Measurements from ENCODE around the gene CCDC12.

The CCDC12 gene

DNA sequence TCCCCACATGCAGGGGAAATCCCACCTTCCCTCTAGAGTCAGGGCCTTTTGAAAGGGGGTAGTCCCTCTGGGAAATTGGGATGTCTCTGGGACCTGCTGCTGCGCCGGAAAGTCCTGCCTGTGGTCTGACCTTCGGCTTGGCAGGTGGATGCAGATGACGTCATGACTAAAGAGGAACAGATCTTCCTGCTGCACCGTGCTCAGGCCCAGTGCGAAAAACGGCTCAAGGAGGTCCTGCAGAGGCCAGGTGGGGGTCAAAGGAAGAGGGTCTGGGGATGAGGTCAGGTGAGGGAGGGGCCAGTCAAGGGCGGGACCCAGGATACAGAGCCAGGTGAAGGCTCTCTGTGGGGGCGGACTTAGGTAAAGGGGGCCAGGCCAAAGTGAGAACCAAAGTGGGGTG lies 82.8 kb downstream of the CCDC12 start:
- no peak for DNase-seq (ENCODE audit: low read depth in 3 of 3)

DNA sequence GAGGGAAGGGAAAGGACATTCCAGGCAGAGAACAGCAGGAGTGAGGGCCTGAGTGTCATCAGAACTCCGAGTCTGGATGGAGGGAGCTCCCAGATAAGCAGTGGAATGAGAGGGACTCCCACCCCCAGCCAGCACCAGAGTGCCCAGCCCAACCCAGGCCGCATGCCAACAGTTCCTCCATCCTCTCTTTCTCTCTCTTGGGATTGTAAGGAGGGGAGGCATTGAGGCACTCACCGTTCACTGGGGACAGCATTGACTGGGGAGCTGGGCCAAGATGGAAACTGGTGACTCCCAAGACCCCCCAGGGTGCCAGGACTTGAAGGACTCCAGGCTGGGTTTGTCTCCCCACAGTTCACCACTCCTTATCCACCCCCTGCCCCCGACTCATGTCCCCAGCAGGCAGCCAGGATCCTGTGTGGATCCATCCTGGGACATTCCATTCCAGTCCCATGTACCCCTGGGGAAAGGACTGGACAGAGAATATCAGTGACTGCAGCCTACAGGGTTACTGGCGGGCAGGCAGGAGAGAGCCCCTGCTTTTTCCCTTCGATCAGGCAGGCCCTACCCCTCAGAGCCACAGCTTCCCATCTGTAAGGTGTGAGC lies 83.3 kb downstream of the CCDC12 start:
- no peak for DNase-seq (ENCODE audit: low read depth in 3 of 3)

GRCh38 chr3:46892285-46893145 lies 84.0 kb downstream of the CCDC12 start:
- DNase-seq (ENCODE audit: low read depth in 3 of 3): no peak

DNA sequence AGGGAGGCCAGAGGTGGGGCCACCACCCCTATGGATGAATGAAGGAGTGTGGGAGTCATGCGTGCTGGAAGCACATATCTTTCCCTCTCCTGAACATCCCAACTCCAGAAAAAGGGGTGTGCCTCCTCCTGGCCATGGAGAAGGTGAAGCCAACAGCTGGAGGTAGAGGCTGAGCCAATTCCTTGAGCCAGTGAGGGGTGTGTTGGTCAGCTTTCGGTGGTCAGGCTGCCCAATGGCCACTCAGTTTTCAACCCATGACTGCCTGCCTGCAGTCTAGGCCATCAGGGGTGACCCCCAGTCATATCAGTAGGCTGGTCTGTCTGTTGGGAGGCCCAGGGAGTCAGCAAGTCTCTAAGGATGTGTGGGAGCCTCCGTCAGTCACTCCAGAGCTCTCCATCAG lies 85.4 kb downstream of the CCDC12 start:
- no peak for DNase-seq (ENCODE audit: low read depth in 3 of 3)

GRCh38 chr3:46890132-46890531 lies 86.4 kb downstream of the CCDC12 start:
- DNase-seq (ENCODE audit: low read depth in 3 of 3): no peak

DNA sequence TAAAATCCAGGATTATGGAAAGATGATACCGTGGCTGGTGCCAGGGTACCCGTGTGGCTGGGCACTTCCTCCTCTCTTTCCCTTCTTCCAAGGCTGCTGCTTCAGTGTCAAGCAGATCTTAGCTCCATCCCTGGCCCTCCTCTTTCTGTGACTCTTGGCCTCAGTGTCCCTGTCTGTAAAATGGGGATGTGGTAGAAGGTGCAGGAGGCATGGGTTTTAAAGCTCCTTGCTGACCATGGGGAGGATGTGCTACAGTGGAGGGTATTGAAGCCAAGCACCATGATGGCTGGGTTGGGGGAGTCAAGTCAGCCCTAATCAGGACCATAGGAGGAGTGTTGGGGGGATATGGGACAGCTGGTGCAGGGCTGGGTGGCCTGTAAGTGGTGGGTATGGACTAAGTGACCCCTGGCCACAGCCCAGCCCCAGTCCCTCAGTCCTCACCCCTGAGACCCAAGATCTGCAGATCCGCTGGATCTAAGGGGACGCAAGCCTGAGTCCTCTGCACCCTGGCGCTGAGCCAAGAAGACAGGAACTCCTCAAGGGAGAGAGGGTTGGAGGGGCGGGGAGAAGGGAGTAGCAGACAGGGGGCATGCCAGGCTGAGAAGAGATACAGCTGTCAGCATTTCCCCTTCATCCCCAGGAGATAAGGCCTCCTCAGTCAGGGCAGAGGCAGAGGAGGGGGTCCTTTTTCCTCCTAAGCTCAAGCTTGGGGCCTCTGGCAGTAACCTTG lies 87.0 kb downstream of the CCDC12 start:
- no peak for DNase-seq (ENCODE audit: low read depth in 3 of 3)

DNA sequence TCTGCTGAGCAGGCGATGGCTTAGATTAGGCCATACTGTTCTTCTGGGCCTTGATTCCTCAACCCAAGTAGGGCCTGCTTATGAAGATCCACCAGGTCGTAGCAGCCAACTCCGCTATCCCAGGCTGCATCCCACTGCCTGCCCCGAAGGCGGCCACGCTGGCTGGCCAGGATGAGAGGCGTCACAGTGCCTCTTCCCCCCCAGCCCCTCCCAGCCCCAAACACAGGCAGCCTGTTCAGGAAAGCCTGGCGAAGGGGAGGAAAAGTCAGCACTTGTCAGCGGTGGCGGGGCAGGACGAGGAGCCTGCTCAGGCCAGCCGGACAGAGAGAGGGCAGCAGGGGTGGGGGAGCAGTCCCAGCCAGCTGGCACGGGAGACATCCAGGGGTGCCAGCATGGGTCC lies 87.8 kb downstream of the CCDC12 start:
- no peak for DNase-seq (ENCODE audit: low read depth in 3 of 3)

DNA sequence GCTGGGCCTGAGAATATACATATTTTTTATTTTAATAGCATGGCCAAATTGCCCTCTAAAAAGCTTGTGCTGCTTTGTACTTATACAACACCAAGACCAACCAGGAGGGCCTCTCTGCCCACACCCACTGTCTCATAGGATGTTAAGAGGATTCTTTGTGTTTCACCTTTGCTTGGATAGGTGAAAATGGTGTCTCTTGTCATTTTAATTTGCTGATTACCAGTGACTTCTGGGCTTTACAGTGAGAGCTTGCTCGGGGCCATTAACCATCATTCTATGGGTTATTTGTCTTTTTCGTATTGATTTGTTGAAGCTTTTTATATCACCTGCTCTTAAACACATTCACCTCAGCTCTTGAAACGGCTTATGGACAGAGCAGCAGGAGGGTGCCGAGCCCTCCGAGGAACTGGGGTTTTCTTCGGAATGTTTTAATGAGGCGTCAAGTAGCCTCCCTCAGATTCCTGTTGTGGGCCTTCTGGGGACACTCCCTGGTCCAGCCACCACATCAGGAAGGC lies 88.5 kb downstream of the CCDC12 start:
- no peak for DNase-seq (ENCODE audit: low read depth in 3 of 3)

DNA sequence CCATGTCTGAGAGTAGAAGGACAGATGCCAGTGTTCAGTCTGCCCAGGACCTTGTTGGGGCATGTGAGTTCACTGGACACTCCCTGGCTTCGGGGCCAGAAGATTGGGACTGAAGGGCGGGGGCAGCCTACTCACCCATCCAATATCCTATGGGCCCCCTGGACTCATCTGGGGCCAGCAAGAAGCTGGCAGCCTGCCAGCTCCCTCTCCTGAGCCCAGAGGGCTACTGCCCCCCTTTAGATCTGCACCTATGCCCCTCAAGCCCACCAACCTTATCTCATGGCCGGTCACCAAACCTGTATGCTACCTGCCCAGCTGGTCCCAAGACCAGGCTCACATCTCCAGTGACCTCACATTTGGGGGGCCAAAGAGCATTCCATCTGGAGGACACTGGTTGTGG lies 90.9 kb downstream of the CCDC12 start:
- no peak for DNase-seq (ENCODE audit: low read depth in 3 of 3)

DNA sequence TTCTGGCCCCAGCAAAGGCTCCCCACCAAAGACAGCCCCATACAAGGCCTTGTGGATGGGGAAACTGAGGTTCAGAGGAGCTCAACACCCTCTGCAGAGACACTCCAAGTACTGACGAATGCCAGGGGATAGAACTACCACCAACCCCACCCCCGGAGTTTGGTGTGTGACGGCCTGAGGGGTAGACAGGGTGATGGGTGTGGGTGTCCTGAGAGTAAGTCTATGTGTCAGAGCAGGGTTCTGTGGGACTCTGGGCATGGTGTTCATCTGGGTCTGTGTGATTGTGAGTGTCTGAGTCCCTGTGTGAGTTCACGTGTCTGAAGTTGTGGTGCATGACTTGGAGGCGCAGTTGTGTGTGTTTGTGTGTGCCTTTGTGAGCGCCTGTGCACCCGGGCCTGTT lies 91.6 kb downstream of the CCDC12 start:
- no peak for DNase-seq (ENCODE audit: low read depth in 3 of 3)

DNA sequence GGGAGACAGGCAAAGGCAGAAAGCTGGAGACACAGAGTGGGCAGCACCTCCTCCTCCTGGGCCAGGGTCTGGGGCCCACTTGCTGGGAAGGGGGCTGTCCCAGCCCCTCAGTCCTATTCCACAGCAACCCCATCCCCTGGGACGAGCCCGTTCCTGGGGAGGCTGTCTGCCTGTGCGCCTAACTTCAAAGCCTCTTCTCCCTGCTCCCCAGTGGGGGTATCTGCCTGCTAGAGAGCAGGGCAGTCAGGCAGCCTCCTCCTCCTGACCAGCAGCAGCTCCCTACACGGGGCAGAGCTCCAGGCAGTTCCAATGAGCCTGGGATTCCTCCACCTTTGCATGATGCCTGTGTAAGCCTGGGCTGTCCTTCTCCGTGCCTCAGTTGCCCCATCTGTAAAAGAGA lies 92.1 kb downstream of the CCDC12 start:
- no peak for DNase-seq (ENCODE audit: low read depth in 3 of 3)

GRCh38 chr3:46883830-46884185 lies 92.7 kb downstream of the CCDC12 start:
- no peak for DNase-seq (ENCODE audit: low read depth in 3 of 3)

- DNase-seq (ENCODE audit: low read depth in 3 of 3): no peak
Measured at GRCh38 chr3:46883054-46883829, 93.3 kb downstream of the CCDC12 start.

DNA sequence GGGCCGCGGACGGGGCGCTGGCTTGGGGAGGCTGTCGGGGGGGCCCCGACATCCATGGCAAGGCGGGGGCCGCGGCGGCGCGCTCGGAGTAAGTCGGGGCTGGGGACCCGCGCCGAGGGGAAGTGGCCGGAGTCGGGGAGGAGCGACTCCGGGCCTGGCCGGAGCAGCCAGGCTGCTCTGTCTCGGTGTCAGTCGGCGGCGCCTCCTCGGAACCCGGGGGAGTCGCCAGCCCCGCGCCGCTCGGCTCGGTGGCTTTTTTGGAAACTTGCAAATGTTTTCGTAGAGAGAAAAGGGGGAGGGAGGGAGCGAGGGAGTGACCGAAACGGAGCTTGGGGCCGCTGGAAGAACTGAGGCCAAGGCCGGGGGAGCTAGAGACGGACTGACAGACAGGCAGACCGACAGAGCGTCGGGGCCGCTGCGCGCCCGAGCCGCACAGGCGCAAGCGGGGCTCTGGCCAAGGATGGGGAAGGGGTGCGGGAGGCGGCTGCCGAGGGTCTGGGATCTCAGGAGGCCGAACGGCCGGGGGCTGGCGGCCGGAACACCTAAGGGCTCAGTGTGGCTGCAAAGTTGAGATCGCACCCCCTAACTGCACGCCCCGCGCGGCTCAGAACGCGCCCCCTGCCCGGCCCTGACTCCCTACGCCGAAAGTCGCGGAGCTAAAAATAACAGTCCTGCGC lies 94.0 kb downstream of the CCDC12 start:
- DNase-seq (ENCODE audit: low read depth in 3 of 3): no peak

DNA sequence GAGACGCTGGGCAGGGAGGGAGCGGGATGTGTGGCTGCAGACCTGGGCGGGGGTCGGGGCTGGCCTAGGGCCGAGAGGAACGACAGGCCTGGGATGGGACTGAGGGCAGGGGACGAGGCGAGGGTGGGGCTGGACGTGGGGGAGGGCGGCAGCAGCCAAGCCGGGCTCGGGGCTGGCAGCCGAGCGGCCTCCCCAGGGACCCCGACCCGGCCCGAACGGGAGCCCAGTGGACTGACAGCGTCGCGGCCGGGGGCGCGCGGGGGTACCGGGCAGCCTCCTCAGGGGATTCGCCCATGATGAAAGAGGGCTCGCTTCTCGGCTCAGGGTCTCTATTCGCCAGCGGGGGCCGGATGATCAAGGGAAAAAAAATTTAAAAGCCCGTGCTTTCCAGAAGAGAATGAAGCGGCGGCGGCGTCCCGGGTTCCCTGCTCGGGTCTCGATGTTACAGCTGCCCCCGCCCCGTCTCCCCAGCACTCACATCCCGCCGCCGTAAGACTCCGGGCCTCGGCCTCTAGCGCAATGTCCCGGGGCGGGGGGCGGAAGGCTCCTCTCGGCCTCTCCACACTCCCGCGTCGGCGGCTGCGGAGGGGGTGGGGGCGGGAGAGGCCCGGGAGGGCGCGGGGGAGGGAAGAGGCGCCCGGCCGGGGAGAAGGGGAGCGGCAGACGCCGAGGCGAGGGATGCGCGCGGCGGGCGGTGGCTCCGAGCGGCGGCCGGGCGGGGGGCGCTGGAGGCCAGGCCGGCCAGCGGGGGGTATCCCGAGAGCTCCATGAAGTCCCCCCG lies 94.8 kb downstream of the CCDC12 start:
- no peak for DNase-seq (ENCODE audit: low read depth in 3 of 3)

- no peak for DNase-seq (ENCODE audit: low read depth in 3 of 3)
Measured at GRCh38 chr3:46880884-46881595, 95.5 kb downstream of the CCDC12 start.

DNA sequence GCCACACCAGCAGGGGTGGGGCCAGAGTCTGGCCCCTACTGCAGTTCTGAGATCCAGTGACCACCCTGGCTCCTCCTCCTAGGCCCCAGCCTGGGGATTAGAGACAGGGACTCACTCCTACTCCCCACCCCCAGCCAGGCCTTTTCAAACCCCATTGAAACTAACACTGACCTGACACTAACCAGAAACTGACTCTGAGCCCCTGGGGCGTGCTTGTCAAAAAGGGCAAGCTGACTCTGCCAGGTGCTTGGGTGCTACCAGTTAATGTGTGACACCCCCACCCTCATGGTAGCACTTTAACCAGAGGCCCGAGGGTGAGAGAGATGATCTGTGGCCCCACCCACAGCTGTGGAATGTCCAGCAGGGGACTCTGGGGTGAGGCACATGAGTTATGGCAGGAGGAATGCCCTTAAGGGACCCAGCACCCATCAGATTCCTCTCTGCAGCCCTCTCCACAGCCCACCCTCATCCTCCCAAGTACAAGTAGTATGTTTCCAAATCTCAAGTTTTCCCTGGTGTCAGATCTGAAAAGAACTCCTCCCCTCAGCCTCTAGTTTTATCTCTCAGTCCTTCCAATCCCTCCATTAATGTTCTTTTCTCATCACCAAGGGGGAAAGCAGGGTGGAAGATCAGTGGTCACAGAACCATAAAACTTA lies 97.6 kb downstream of the CCDC12 start:
- no peak for DNase-seq (ENCODE audit: low read depth in 3 of 3)

GRCh38 chr3:46877406-46878125 lies 99.0 kb downstream of the CCDC12 start, which contains the start of gene PTH1R:
Gene PTH1R (plus strand): TSS chr3:46877721. CDS start chr3:46883560, 5,839 bp downstream.
- DNase-seq (ENCODE audit: low read depth in 3 of 3): no peak

Measured in stimulated activated CD4-positive, alpha-beta T cell treated with anti-CD3 and anti-CD28 coated beads, TNF-alpha, amount 100 ng/mL, for 4 hours (primary cell).